Urothelium cell line (cell line): Measurements from ENCODE around the gene SFXN3.

Experiments
- DNase-seq: peaks from one replicate; pipeline ENCODE4 v3.0.0; 2011; ENCODE audit warnings: low spot score, mixed read lengths
- FAIRE-seq: peaks from 2 replicates; lab custom pipeline; 2011; peaks lifted over from hg19 to GRCh38; lab: Jason Lieb, UNC

The SFXN3 gene

DNA sequence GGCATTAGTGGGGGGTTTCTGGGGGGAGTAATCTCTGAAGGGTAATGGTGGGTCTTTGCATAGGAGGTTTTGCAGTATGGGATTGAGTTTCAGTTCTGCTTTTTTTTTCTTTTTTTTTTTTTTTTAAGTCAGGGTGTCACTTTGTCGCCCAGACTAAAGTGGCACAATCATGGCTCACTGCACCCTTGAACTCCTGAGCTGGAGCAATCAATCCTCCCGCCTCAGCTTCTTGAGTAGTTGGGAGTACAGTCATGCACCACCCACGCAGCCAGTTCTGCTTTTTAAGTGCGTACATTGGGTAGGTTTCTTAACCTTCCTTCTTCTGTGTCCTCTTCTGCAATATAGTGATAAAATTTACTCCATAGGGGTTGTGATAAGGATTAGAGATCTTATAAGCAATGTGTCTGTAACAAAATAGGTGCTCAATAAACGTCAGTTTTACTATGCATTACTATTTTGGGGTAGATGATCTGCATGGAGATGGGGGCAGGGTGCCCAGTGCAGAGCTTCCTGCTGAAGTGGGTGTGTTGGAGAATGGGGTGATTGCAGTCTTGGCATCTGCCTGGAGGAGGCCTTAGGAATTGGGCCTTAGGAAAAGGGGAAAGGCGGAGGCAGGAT lies 40.3 kb downstream of the SFXN3 start:
- FAIRE-seq (no peak), DNase-seq (no peak)

DNA sequence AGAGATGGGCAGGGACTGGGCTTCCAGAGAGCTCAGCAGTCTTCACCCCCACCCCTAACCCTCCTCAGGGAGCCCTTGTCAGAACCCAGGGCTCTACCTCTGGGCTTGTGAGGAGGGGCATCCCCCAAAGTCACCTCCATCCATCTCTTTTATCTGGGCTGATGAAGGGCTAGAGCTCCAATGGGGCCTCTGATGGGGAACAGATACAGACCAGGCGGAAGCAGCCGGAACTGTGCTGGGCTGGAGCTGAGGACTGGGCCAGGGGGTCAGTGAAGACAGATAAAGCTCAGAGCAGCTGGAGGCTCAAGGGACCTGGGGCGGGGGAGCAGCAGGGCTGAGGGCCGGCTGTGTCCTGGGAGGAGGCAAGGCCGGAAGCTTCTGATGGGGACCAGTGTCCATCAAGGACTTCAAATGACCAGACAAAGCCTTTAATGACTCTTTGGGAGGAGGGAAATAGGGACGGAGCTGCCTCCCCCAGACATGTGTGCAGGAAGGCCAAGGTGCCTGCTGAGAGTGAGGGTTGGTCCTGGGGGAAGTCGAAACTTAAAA lies 40.9 kb downstream of the SFXN3 start:
- no peak for FAIRE-seq

GRCh38 chr10:101072923-101073322 lies 41.9 kb downstream of the SFXN3 start:
- DNase-seq (no peak), FAIRE-seq (peak; percentile 83)

More for the DNA sequence above, 40.9 kb downstream of the SFXN3 start:
- no peak for DNase-seq

DNA sequence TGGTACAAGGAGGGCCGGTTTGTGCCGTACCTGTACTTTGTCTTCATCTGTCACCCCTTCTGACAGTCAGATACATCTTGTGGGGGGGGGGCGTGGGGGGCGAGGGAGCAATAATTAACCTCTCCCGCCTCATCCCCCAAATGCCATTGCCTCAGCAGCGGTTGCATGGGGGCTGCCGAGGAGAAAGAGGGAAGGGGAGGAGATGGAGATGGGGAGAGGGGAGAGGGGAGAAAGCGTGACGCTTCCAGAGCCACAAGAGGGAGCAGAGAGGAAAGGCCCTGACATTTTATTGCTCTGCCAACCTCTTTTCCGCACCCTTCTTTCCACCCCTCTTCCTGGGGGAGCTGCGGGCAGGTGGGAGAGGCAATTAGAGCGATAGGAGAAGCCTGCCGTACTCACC lies 42.6 kb downstream of the SFXN3 start:
- no peak for DNase-seq
- FAIRE-seq, result no peak

DNA sequence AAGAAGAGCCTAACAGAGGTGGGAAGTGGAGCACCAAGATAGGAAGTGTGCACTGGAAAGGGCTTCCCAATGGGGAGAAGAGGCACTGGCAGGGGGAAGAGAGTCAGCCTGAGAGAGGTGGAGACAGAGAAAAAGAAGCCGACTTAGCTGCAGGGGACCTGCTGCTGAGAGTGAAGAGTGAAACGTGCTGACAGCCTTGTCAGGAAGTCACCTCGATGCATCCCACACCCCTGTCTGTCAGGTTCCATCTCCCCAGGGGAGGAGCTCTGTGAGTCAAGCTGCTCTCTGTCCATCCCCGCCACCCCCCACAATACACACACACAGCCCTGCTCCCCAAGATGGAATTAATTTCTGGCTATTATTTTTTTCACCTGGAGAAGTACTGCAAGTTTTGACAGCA lies 44.7 kb downstream of the SFXN3 start:
- no peak for FAIRE-seq
- no peak for DNase-seq

- no peak for DNase-seq
- FAIRE-seq, result no peak
Measured at GRCh38 chr10:101076630-101077029, 45.6 kb downstream of the SFXN3 start.

GRCh38 chr10:101079874-101080273 lies 48.8 kb downstream of the SFXN3 start:
- no peak for DNase-seq
- no peak for FAIRE-seq

DNA sequence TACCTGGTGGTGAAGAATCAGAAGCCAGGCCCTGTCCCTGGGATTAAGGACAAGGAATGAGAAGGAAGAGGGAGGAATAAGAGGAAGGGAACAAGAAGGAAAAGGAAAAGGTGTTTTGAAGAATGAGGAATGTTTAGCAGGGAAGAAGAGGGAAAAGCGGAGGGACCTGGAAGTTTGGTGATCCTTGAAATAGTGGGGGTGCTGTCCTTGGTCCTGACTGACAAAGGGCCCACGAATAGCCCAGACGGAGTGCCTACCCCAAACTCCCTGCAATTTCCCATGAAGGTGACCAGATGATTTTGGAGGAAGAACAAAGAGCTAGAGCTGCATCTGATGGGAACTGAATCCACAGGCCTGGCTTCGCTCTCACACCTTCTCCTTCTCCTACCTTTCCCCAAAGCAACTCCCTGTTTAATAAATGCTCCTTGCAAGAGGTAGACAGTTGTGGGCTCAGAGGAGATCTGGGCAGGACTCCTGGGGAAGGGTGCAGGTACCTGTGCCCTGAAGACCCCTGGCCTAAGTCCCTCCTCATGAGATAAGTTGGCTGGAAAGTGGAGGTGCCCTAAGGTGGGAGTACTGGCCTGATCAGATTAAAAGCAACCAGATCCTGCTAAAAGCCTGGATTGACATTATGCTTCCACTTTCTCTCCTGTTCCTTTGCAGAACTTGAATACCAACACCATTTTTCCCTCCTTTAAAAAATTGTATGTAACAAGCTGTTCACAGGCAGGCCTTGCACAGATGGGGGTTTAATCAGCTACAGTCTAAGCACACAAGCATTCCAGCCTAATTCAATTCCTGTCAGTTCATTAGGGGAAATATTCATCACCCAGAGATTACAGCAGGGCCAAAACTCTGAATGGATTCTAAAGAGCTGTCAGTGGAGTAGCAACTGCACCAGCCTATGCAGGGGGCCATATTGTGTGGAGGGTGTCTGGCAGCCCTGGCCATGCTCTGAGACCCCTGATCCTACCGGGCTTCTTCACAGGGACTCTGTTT lies 50.2 kb downstream of the SFXN3 start:
- FAIRE-seq, result no peak
- DNase-seq, result peak; percentile 62

GRCh38 chr10:101085846-101086245 lies 54.8 kb downstream of the SFXN3 start:
- DNase-seq (no peak), FAIRE-seq (peak; percentile 67)

- FAIRE-seq (no peak), DNase-seq (no peak)
Measured at GRCh38 chr10:101087376-101087775, 56.3 kb downstream of the SFXN3 start.

GRCh38 chr10:101087965-101088364 lies 56.9 kb downstream of the SFXN3 start:
- DNase-seq (no peak), FAIRE-seq (no peak)

DNA sequence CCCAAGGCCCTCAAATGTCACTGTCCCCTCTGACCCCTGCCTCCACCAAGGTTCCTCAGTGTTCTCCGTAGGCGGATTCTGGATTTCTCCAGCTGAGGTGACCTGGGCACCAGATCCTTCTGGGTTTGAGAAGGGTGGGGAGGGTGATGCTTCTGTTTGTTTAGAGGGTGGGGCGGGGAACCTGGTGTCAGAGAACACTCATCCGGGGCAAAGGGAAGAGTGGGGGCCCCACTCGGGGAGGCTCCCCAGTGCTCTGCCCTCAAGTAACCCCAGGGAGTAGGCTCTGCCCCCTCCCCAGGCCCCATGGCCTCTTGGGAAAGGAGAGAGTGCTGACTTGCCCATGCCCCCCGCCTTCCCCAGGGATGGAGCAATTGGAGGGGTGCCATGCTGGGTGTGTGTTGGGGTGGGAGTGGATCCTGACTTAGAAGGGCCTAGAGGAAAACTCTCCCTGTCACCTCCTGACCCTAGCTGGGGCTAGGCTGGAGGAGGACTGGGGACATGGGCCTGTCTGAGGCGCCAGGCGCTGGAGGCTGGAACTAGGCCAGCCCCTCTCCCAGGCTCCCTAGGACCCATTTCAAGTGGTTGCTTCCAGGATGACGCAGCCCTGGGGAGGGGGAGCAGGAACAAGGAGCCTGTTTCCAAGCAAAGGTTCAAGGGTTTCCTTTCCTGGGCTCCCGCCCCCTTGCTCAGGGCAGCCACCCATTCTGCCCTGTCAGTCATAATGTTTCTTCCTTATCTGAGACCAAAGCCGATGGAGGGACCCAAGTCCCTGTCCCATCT lies 58.7 kb downstream of the SFXN3 start:
- no peak for DNase-seq
- no peak for FAIRE-seq

GRCh38 chr10:101090597-101090996 lies 59.6 kb downstream of the SFXN3 start:
- FAIRE-seq, result no peak

More at GRCh38 chr10:101090597-101090996, 59.6 kb downstream of the SFXN3 start:
- no peak for DNase-seq
